Neutrophil (primary cell): ENCODE data around the gene GALR1.

ENCODE experiments used
- H3K27ac ChIP-seq: fragments of 200-600 bp; sonication (generic); 2 replicates; pipeline ENCODE4 v1.5.1; 2016; ENCODE audit warnings: mild to moderate bottlenecking, moderate library complexity
- H3K27me3 ChIP-seq: fragments of 200-600 bp; sonication (generic); 2 replicates; pipeline ENCODE4 v1.6.0; 2016; ENCODE audit warnings: mild to moderate bottlenecking
- H3K36me3 ChIP-seq: fragments of 200-600 bp; sonication (generic); 2 replicates; pipeline ENCODE4 v1.5.1; 2017
- H3K4me1 ChIP-seq, 2 experiments: fragments of 200-600 bp in 1 of 2; sonication (generic) in 1 of 2; 1 replicate in 1 of 2; 2 replicates in 1 of 2; pipeline versions ENCODE4 v1.5.1 to v1.6.1; 2013 to 2016; ENCODE audit warnings: low read depth in 1 of 2, low read length in 1 of 2, mild to moderate bottlenecking in 1 of 2, moderate library complexity in 1 of 2; ENCODE audit not compliant: control insufficient read depth in 1 of 2, insufficient read depth in 1 of 2
- H3K4me3 ChIP-seq, 2 experiments: fragments of 200-600 bp in 1 of 2; sonication (generic) in 1 of 2; 1 replicate in 1 of 2; 2 replicates in 1 of 2; pipeline ENCODE4 v1.5.1; 2013 to 2016; ENCODE audit warnings: low read depth in 1 of 2, low read length in 1 of 2, mild to moderate bottlenecking in 1 of 2, moderate library complexity in 1 of 2
- H3K9me3 ChIP-seq: fragments of 200-600 bp; sonication (generic); 2 replicates; pipeline ENCODE4 v1.5.1; 2016
- TF ChIP-seq, protein P1 (sequence below): fragments of 200-600 bp; sonication (generic); IDR thresholded peaks from 2 replicates; pipeline ENCODE4 v1.5.1; 2016; ENCODE audit warnings: antibody characterized with exemption

Gene GALR1

DNA sequence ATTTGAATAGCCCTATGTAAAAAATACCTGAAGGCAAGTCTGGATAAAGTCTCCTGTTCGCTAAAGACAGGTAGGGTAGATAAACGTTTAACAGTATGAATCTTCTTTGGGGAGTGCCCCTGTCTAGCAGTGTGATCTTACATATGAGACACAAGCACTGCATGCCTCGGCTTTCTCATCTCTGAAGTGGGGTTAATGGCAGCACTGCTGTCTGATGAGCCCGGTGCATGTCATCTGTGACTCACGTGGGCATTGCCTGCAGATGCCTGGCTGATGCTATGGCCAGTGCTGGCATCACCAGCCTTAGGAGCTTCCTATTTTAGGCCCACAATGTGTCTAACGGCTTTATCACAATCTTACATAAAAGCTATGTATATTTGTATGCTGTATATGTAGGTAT lies 50.1 kb downstream of the GALR1 start:
- H3K27ac ChIP-seq, result no peak overlapping the region
- no peaks in the 10 kb centered on the region for H3K36me3 ChIP-seq
- no peaks in the 10 kb centered on the region for H3K27me3 ChIP-seq
- no peaks in the 10 kb centered on the region for H3K9me3 ChIP-seq
- no peaks in the 10 kb centered on the region for H3K4me1 ChIP-seq
- TF ChIP-seq, protein P1, sequence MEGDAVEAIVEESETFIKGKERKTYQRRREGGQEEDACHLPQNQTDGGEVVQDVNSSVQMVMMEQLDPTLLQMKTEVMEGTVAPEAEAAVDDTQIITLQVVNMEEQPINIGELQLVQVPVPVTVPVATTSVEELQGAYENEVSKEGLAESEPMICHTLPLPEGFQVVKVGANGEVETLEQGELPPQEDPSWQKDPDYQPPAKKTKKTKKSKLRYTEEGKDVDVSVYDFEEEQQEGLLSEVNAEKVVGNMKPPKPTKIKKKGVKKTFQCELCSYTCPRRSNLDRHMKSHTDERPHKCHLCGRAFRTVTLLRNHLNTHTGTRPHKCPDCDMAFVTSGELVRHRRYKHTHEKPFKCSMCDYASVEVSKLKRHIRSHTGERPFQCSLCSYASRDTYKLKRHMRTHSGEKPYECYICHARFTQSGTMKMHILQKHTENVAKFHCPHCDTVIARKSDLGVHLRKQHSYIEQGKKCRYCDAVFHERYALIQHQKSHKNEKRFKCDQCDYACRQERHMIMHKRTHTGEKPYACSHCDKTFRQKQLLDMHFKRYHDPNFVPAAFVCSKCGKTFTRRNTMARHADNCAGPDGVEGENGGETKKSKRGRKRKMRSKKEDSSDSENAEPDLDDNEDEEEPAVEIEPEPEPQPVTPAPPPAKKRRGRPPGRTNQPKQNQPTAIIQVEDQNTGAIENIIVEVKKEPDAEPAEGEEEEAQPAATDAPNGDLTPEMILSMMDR, result no peak
- no peak overlapping the region for H3K4me3 ChIP-seq

GRCh38 chr18:77300579-77300978 lies 50.9 kb downstream of the GALR1 start:
- TF ChIP-seq, protein P1, result no peak
- Histone ChIP-seq H3K36me3 (no peaks in the 10 kb centered on the region), H3K27ac (no peak overlapping the region), H3K27me3 (no peaks in the 10 kb centered on the region), H3K4me1 (no peaks in the 10 kb centered on the region), H3K4me3 (no peak overlapping the region), H3K9me3 (no peaks in the 10 kb centered on the region)

- no peak overlapping the region for H3K27ac ChIP-seq
- no peaks in the 10 kb centered on the region for H3K4me1 ChIP-seq
- no peak overlapping the region for H3K4me3 ChIP-seq
- H3K36me3 ChIP-seq, result no peaks in the 10 kb centered on the region
- TF ChIP-seq, protein P1, result no peak
- no peaks in the 10 kb centered on the region for H3K9me3 ChIP-seq
- H3K27me3 ChIP-seq, result no peaks in the 10 kb centered on the region
Observed at GRCh38 chr18:77304268-77304667, 54.6 kb downstream of the GALR1 start.

GRCh38 chr18:77305676-77306075 lies 56.0 kb downstream of the GALR1 start:
- H3K27ac ChIP-seq, result no peak overlapping the region
- H3K27me3 ChIP-seq, result no peaks in the 10 kb centered on the region
- H3K9me3 ChIP-seq, result no peaks in the 10 kb centered on the region
- TF ChIP-seq, protein P1, result no peak
- H3K4me1 ChIP-seq, result no peaks in the 10 kb centered on the region
- H3K4me3 ChIP-seq, result no peak overlapping the region
- no peaks in the 10 kb centered on the region for H3K36me3 ChIP-seq

DNA sequence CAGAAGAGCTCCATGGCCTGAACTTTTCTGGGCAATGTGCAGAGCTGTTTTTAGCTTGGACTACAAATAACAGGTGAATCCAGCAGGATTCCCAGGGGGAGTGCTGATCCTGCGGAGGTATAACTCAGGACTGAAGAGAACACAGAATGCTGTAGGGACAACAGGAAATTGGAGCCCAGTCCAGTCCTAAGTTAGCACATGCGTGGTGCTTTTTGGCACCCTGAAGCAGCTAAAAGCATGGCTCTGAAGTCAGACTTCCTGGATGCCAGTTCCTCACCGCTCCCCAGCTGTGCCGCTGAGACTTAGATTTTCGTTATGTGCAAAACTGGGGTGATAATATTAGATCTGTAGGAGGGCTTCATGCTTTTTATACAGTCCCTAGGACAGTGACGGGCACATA lies 58.6 kb downstream of the GALR1 start:
- no peaks in the 10 kb centered on the region for H3K36me3 ChIP-seq
- no peaks in the 10 kb centered on the region for H3K9me3 ChIP-seq
- no peaks in the 10 kb centered on the region for H3K4me1 ChIP-seq
- TF ChIP-seq, protein P1, result no peak
- H3K27me3 ChIP-seq, result peaks cover 6% of the 10 kb centered on the region
- no peak overlapping the region for H3K27ac ChIP-seq
- H3K4me3 ChIP-seq, result no peak overlapping the region

DNA sequence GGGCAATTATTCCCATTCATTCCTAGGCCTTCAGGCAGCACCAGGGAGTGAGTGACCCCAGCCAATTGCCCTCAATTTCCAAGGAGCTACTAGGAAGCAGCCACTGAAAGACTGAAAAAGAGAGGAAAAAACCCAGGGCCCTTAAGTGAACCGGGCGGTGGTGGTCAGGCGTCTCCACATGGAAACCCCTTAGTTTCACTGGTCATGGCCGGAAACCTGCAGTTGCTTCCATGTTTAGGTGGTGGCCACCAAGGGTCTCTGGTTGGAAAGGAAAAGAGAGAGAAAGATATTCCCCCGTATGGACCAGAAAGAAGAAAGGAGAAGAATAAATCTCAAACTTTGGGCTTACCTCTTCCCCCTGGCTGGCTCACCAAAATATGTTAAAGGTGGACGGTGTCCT lies 64.9 kb downstream of the GALR1 start:
- no peak overlapping the region for H3K4me3 ChIP-seq
- peaks cover 22% of the 10 kb centered on the region for H3K27me3 ChIP-seq
- TF ChIP-seq, protein P1, result no peak
- H3K4me1 ChIP-seq, result no peaks in the 10 kb centered on the region
- H3K9me3 ChIP-seq, result no peaks in the 10 kb centered on the region
- H3K36me3 ChIP-seq, result no peaks in the 10 kb centered on the region
- no peak overlapping the region for H3K27ac ChIP-seq
